ENCODE measurements around the gene EFCAB12. TPM values are rescaled to one million over a fixed set of nuclear protein-coding genes. Genes with fewer than 3 reads are reported as not detected.

EFCAB12 gene
- total and polyA plus RNA-seq, 2 of the 13 experiments (the other 11 are each of a cell fraction or from before 2014, with no cell fraction given) = 0.31 to 2.4 TPM

- TF ChIP-seq, protein P1, sequence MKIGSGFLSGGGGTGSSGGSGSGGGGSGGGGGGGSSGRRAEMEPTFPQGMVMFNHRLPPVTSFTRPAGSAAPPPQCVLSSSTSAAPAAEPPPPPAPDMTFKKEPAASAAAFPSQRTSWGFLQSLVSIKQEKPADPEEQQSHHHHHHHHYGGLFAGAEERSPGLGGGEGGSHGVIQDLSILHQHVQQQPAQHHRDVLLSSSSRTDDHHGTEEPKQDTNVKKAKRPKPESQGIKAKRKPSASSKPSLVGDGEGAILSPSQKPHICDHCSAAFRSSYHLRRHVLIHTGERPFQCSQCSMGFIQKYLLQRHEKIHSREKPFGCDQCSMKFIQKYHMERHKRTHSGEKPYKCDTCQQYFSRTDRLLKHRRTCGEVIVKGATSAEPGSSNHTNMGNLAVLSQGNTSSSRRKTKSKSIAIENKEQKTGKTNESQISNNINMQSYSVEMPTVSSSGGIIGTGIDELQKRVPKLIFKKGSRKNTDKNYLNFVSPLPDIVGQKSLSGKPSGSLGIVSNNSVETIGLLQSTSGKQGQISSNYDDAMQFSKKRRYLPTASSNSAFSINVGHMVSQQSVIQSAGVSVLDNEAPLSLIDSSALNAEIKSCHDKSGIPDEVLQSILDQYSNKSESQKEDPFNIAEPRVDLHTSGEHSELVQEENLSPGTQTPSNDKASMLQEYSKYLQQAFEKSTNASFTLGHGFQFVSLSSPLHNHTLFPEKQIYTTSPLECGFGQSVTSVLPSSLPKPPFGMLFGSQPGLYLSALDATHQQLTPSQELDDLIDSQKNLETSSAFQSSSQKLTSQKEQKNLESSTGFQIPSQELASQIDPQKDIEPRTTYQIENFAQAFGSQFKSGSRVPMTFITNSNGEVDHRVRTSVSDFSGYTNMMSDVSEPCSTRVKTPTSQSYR (CRISPR knock-in tag; IDR thresholded peaks at IDR 0.05; ENCODE audit: borderline replicate concordance) = peak; percentile 75; the same call in 1 of the 2 replicates
- peak; percentile 20; the same call in 1 of the 2 replicates for TF ChIP-seq GABPB1 (CRISPR knock-in tag; IDR thresholded peaks at IDR 0.05)
- 0 out of 2 replicates have a peak, but pooled peaks have one; percentile 34 for TF ChIP-seq GATAD2A (CRISPR knock-in tag; IDR thresholded peaks at IDR 0.05)
Observed at GRCh38 chr3:129424185-129424841, 4.1 kb downstream of the EFCAB12 start (continued).

- Histone ChIP-seq H3K27me3 (ENCODE audit: control insufficient read depth in 1 of 2, insufficient read depth in 2 of 2, low read length in 2 of 2) (peaks cover 0 to 4% of the 10 kb centered on the region in 2 experiments; a peak in 2 of 5 replicates), H2AFZ (ENCODE audit: low read length) (no peak overlapping the region), H3K36me3 (replicated peaks in 1 of 2; ENCODE audit: control insufficient read depth in 1 of 2, insufficient read depth in 2 of 2, low read length in 2 of 2) (no peaks in the 10 kb centered on the region), H3K4me1 (ENCODE audit: insufficient read depth, low read length) (peaks cover 73% of the 10 kb centered on the region), H4K20me1 (ENCODE audit: insufficient read depth, low read length) (no peaks in the 10 kb centered on the region), H3K9ac (ENCODE audit: insufficient read depth, low read depth, low read length) (no peak overlapping the region), H3K79me2 (ENCODE audit: insufficient read depth, low read length) (no peaks in the 10 kb centered on the region), H3K4me2 (ENCODE audit: low read depth, low read length) (peak overlapping the region; percentile 70; the same call in 1 of the 2 replicates), H3K4me3 (replicated peaks in 1 of 3; ENCODE audit: insufficient read depth in 1 of 3, low read depth in 2 of 3, low read length in 3 of 3) (no peak overlapping the region), H3K27ac (ENCODE audit: extremely low read length, insufficient read depth, low read length) (no peak overlapping the region), H3K9me3 (ENCODE audit: low read length) (no peaks in the 10 kb centered on the region)
- no peak for ATAC-seq
- intact Hi-C loops (cut with micrococcal nuclease; ENCODE audit: unreplicated experiment) (loop anchor here (1.0 kb wide), 1 partner anchor 40 kb away; no protein-coding TSS in a partner anchor), in situ Hi-C loops (cut with HindIII; ENCODE audit: extremely low pct_ligation_motif_present, low pct_unique_long_range_greater_than_20kb) (no loop called here)
- CTCF ChIA-PET (ENCODE audit: low intra/inter-chr PET ratio, low total read pairs) = interaction anchor here (1.4 kb wide), 1 partner anchor 40 kb away, joined by 4 read pairs; no protein-coding TSS in a partner anchor
- DNase-seq (ENCODE audit: low spot score) = no peak
- no TSS peak for BruUV-seq (replicated peaks)
- 8% methylated on average over 1 of the region's 1 CpG for WGBS (ENCODE audit: low lambda C conversion rate)
- TF ChIP-seq ZMYM3 (CRISPR knock-in tag; IDR thresholded peaks at IDR 0.05) (peak; percentile 81), SOX5 (CRISPR knock-in tag; IDR thresholded peaks at IDR 0.05; ENCODE audit: borderline replicate concordance) (no peak), ZNF292 (CRISPR knock-in tag; IDR thresholded peaks at IDR 0.05; ENCODE audit: borderline replicate concordance, low read depth) (no peak), RCOR2 (CRISPR knock-in tag; IDR thresholded peaks at IDR 0.05) (peak; percentile 77; the same call in 1 of the 2 replicates), FOXA1 (IDR thresholded peaks at IDR 0.05) (no peak), FOXA1 (CRISPR knock-in tag; IDR thresholded peaks at IDR 0.05) (no peak), ZNF557 (CRISPR knock-in tag; IDR thresholded peaks at IDR 0.05) (no peak), ZFP1 (CRISPR knock-in tag; IDR thresholded peaks at IDR 0.05) (no peak), ZNF629 (CRISPR knock-in tag; conservative IDR thresholded peaks at IDR 0.05) (peak; percentile 98), ZFY (CRISPR knock-in tag; IDR thresholded peaks at IDR 0.05) (no peak), ZNF143 (CRISPR knock-in tag; IDR thresholded peaks at IDR 0.05) (no peak), KDM1A (CRISPR knock-in tag; IDR thresholded peaks at IDR 0.05) (peak; percentile 76), CHD4 (IDR thresholded peaks at IDR 0.05; ENCODE audit: borderline replicate concordance, low read length) (peak; percentile 83; the same call in 1 of the 2 replicates), ZSCAN31 (CRISPR knock-in tag; IDR thresholded peaks at IDR 0.05; ENCODE audit: low read depth) (no peak), FOXO1 (CRISPR knock-in tag; IDR thresholded peaks at IDR 0.05) (no peak), ZNF770 (CRISPR knock-in tag; IDR thresholded peaks at IDR 0.05) (no peak)
- POLR2A ChIA-PET = interaction anchor here (1.3 to 1.7 kb wide), 2 partner anchors 10 kb away, joined by 3 to 6 read pairs; no protein-coding TSS in a partner anchor
- FAIRE-seq = no peak
Observed at GRCh38 chr3:129422897-129423296, 5.5 kb downstream of the EFCAB12 start.

Measured in HepG2 (cell line).